GM21515 (cell line): ENCODE results near the gene BCAS1.
"Not testable (repeated sequence)": the region's sequence is repeated elsewhere in the genome, so short reads cannot be mapped to it uniquely, and the experiment has no call there.

ENCODE experiments used
- ATAC-seq: cut with Tn5 transposase; IDR thresholded peaks from one replicate; pipeline ENCODE4 v1.9.1; 2021; ENCODE audit not compliant: unreplicated experiment

BCAS1 gene

DNA sequence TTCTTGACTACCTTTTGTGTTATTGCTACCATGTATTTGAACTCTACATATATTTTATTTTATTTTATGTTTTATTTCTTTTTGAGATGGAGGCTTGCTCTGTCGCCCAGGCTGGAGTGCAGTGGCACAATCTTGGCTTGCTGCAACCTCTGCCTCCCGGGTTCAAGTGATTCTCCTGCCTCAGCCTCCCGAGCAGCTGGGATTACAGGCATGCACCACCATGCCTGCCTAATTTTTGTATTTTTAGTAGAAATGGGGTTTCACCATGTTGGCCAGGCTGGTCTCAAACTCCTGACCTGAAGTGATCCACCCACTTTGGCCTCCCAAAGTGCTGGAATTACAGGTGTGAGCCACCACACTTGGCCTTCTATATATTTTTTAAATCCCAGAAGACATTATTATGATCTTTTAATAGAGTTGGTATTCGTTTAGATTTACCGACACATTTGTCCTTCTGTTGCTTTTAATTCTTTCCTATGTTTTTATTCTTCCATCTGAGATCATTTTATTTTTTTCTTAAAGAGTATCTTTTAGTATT, 137.7 kb downstream of the BCAS1 start:
- not testable (repeated sequence) for ATAC-seq

DNA sequence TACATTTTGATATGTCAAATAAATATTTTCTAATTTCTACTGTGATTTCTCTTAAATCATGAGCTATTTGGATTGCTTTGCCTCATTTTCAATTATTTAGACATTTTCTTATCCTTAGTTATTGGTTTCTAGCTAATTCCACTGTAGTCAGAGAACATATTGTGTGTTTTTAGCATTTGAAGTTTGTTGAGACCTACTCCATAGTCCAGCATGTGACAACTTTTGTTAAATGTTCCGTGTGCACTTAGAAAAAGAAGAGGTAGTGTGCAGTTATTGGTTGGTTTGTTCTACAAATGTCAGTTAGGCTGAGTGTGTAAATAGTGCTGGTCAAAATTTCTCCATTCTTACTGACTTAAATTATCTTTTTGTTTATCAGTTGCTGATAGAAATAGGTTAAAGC, 138.8 kb downstream of the BCAS1 start:
- no peak for ATAC-seq

GRCh38 chr20:53930651-53931504, 139.5 kb downstream of the BCAS1 start:
- ATAC-seq = peak; percentile 3

DNA sequence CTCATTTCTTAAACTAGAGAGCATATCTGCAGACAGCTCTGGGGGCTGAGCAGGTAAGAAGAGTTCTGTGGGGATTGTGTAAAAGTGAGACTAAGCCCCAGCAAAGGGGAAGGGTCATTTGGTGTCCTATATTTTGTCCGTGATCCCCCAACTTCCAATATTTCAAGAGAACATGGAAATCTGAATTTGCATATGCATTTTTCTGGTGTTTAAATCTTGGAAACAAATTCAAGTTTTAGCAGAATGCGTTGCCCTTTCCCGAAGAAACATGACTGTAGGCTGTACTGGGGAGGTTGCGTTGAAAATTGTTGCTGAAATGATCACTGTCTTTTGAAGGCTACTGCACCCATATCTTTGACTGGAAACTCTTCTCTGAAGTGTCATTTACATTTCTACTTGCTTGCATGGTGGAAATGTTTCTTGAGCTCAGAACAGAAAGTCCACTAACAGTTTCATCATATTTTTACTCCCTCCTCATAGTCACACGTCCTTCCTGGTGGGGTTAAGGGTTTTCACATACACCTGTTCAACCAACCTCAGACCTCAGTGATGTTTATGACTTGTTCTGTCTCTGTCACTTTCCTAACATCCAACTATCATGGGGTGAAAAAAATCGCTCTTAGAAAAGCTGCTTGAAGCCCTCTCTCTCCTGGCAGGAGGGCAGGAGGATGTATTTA, 140.3 kb downstream of the BCAS1 start:
- ATAC-seq = peak; percentile 72

GRCh38 chr20:53929399-53929798, 141.0 kb downstream of the BCAS1 start:
- ATAC-seq = no peak

- ATAC-seq = no peak
Observed at GRCh38 chr20:53927990-53928389, 142.4 kb downstream of the BCAS1 start.

DNA sequence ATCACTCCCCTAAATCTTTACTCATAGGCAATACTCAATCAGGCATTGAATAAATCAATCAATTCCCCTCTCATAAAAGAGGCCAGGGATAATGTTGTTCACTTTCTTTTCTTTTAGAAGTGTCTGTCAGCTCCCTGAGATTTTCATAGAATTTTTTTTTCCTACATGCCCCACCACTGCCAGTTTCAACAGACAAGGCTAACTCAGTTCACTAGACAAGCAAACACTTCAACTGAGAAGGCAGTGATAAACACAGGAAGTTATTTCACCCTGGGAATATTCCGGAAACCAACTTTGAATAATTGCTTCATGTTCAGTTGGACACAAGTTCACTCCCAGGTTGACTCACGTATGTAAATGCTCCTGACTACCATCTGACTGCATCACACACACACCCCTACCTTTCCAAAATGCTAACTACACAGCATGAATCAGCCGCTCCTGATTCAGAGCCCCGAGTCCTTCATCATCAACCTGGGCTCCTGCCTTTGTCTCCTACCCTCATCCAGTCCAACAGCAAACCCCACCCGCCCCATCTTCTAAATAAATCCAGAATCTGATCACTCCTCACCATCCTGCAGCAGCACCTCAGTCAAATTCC, 143.9 kb downstream of the BCAS1 start:
- peak; percentile 54 for ATAC-seq

DNA sequence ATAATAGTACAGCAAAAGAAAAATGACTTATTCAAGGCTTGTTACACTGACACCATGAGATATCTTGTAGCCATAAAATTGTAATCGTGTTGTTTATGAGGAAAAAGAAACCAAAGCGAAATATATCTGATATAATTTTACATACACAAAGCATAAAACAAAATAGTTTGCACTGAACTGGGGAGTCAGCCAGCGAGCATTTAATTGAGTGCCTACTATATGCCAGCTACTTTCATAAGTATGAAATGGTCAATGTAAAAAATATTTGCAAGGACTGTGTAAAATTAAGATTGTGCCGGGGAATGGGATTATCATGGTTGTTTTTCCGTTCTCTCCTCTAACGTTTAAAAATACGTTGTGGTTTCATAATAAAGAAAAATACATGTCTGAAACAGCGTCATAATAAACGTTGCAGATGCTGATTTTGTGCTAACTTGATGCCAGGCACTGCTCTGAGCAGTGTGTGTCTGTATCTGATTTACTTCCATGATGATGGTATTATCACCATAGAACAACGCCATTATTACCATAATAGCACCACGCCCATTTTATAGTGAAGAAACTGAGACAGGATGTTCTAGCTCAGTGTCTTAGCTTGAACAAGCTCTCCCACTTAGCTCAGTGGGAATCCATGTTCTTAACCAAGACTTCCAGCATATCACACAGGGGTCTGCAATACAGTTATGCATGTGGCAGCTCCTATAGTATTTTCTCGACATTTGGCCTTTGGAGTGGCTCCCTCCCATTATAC, 144.6 kb downstream of the BCAS1 start:
- ATAC-seq = no peak

DNA sequence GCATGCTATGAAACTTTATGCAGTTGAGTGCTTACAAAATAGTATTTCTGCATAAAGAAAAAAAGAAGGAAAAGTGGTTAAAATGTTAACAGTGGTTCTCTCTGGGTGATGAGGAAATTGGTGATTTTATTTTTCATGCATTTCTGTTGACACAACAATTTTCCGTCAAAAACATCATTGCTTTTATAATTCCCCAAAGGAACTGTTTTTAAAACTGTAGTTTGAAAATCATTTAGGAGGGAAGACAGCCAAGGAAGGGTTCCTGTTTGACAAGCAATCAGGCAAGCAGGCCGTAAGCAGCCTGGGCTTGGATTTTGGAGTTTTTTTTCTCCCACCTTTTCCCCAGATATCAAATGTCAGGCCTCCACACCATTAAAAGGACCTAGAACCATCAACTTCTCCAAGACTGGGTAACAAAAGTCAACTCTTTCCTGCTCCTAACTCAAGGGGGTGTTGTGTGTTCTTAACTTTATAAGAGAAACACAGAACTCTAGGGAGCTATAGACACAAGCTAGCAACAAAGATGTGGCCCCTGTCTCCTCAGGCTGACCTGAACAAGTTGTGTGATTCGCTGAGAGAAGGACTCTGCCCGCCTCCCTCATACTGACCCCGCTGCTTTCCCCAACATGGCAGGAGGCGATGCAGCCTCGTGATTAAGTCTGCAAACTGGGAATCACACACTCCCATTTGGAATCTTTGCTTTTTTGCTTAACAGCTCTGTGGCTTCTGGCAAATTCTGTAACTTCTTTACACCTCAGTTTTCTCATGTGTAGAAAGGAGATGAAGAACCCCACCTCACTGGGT, 146.6 kb downstream of the BCAS1 start:
- no peak for ATAC-seq

DNA sequence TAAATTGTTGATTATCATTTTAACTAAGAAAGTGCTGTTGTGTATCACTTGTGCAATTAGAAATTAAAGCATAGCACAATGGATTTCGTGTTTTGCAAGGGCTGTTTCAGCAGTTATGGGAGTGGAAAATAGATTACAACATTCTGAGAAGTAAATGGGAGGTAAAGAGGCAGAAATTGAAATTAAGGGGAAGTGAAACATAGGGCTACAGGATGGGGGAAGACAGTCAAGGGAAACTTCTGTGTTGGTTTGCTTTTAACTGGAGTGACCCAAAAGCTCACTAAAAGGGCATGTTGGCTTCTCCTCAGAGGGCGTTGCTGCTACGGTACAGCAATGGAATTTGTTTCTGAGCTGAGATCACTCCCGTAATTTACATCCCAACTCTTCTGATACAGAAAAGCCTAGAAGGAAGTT, 147.5 kb downstream of the BCAS1 start:
- peak; percentile 50 for ATAC-seq

GRCh38 chr20:53921443-53921973, 148.9 kb downstream of the BCAS1 start:
- ATAC-seq = no peak

DNA sequence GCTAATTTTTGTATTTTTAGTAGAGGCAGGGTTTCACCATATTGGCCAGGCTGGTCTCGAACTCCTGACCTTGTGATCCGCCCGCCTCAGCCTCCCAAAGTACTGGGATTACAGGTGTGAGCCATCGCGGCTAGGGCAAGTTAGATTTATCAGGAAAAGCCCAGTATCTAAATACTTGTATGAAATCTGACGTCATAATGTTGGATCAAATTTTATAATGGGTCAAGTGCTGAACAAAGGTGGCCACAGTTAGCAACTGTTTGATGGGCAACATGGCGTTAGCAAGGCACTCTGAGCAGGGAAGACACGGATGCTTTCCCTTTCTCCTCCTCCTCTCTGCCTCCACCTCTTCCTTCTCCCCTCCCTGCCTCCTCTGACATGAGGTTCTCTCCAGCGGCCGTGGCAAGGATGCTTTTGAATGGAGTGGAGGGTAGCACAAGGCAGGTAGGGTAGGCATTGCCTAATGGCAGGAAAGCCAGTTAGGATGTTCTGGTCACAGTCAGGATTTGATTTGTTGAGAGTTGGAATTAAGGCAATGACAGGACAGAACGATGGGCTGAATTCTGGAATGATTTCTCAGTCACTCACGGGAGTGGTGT, 149.6 kb downstream of the BCAS1 start:
- ATAC-seq = no peak

DNA sequence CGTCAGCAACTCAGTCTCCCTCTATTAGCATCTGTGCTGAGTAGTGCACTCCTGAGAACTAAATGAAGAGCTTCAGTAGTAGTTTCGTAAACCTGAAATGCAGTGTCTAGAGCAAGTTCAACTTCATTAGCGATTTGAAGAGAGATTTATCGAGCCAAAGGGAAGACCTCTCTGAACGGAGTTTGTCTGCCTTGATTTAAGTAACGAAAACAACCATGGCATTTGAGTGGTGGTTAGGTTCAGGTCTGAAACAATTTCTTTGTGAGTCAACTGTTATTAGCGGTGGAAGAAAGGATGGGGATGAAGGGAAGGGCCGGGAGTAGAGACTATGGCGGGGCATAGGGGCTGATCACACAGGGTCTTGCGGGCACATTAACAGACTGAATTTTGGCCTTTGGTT, 150.5 kb downstream of the BCAS1 start:
- no peak for ATAC-seq

GRCh38 chr20:53918949-53919361, 151.4 kb downstream of the BCAS1 start:
- no peak for ATAC-seq

DNA sequence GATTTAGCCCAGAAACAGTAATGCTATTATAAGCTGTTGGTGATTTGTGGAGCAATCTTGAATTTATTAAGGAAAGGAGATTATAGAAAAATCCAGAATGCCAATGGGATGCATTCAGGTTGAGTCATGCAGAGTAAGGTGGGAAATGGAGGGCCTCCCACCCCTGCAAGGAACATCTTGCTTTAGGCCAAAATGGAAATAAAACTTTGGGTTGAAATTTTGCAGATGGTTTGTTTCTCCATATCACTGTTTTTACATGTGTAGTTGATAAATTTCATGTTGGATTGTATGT, 152.4 kb downstream of the BCAS1 start:
- no peak for ATAC-seq

- peak; percentile 61 for ATAC-seq
Observed at GRCh38 chr20:53917145-53918019, 153.0 kb downstream of the BCAS1 start.

DNA sequence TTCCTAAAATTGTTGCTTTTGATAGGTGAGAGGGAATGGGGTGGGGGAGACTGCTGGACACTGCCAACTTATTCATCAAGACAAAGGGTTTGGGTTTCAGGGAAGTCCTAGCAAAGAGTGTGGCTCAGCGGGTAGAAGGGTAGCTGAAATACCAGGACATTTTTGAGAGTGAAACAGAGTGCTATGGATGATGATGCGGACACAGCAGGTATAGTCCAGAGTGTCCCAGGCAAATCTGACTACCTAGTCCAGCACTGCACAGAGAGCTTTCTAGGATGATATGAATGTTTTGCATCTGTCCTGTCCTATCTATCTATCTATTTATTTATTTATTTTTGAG, 154.3 kb downstream of the BCAS1 start:
- no peak for ATAC-seq

- ATAC-seq = peak; percentile 54
Observed at GRCh38 chr20:53915446-53916172, 154.8 kb downstream of the BCAS1 start.
